ENCODE results near the gene ERCC6L2. TPM values are rescaled to one million over a fixed set of nuclear protein-coding genes. Genes with fewer than 3 reads are reported as not detected.
A peak's percentile ranks its signal among the peaks of the same experiment; 100 is the strongest.

ERCC6L2 gene
- total RNA-seq, 1 donor from 2014 or later: 77.6 TPM

- peaks cover 16% of the 10 kb centered on the region for H3K36me3 Mint-ChIP-seq
- H3K27me3 ChIP-seq: no peaks in the 10 kb centered on the region
- peak overlapping the region; percentile 52 for H3K4me3 Mint-ChIP-seq
Measured at GRCh38 chr9:95877984-95878383, 2.5 kb downstream of the ERCC6L2 start.

GRCh38 chr9:95879591-95879990 is 4.1 kb downstream of the ERCC6L2 start:
- Mint-ChIP-seq H3K4me3 (no peak overlapping the region), H3K4me1 (peaks cover 4% of the 10 kb centered on the region), H3K27ac (no peak overlapping the region), H3K27me3 (ENCODE audit: insufficient read depth, low read depth) (peaks cover 2% of the 10 kb centered on the region), H3K36me3 (peaks cover 21% of the 10 kb centered on the region), H3K9me3 (no peaks in the 10 kb centered on the region)
- no peaks in the 10 kb centered on the region for H3K27me3 ChIP-seq
- H3F3A ChIP-seq (ENCODE audit: low read depth): peaks cover 3% of the 10 kb centered on the region
- H3K9ac ChIP-seq: no peak overlapping the region
- H3K9me3 ChIP-seq (ENCODE audit: low read depth): no peaks in the 10 kb centered on the region
- TF ChIP-seq EZH2phosphoT487 (IDR thresholded peaks at IDR 0.05) (no peak), CTCF (IDR thresholded peaks at IDR 0.05) (no peak), EZH2 (IDR thresholded peaks at IDR 0.05) (no peak)
- peaks cover 8% of the 10 kb centered on the region for H4K20me1 ChIP-seq (ENCODE audit: low read depth)
- H2AFZ ChIP-seq (replicated peaks): no peak overlapping the region
- no peak overlapping the region for H3K27ac ChIP-seq
- H3K4me3 ChIP-seq: no peak overlapping the region
- H3K4me2 ChIP-seq: no peak overlapping the region
- peaks cover under 1% of the 10 kb centered on the region for H3K4me1 ChIP-seq
- peaks cover 3% of the 10 kb centered on the region for H3K36me3 ChIP-seq
- H3K79me2 ChIP-seq (ENCODE audit: low read depth): peaks cover 61% of the 10 kb centered on the region
- no peak for DNase-seq (ENCODE audit: low spot score)

More at GRCh38 chr9:95877984-95878383, 2.5 kb downstream of the ERCC6L2 start:
- Histone ChIP-seq H3K4me2 (no peak overlapping the region), H3K4me1 (peaks cover 10% of the 10 kb centered on the region), H3K27ac (no peak overlapping the region), H3K9ac (no peak overlapping the region), H4K20me1 (ENCODE audit: low read depth) (peaks cover 8% of the 10 kb centered on the region), H3K79me2 (ENCODE audit: low read depth) (peaks cover 60% of the 10 kb centered on the region), H3K4me3 (no peak overlapping the region), H3K36me3 (no peaks in the 10 kb centered on the region), H3F3A (ENCODE audit: low read depth) (peaks cover 3% of the 10 kb centered on the region), H2AFZ (replicated peaks) (no peak overlapping the region), H3K9me3 (ENCODE audit: low read depth) (no peaks in the 10 kb centered on the region)
- TF ChIP-seq EZH2phosphoT487 (IDR thresholded peaks at IDR 0.05): no peak
- no peak for DNase-seq (ENCODE audit: low spot score)
- Mint-ChIP-seq H3K27ac (no peak overlapping the region), H3K9me3 (no peaks in the 10 kb centered on the region), H3K27me3 (ENCODE audit: insufficient read depth, low read depth) (peaks cover 2% of the 10 kb centered on the region), H3K4me1 (peaks cover 14% of the 10 kb centered on the region)

GRCh38 chr9:95880021-95880690 is 4.7 kb downstream of the ERCC6L2 start:
- Mint-ChIP-seq H3K27me3 (ENCODE audit: insufficient read depth, low read depth) (peaks cover 2% of the 10 kb centered on the region), H3K9me3 (no peaks in the 10 kb centered on the region), H3K36me3 (peaks cover 25% of the 10 kb centered on the region), H3K27ac (no peak overlapping the region), H3K4me3 (no peak overlapping the region), H3K4me1 (peaks cover 4% of the 10 kb centered on the region)
- Histone ChIP-seq H3K27ac (no peak overlapping the region), H3K4me2 (no peak overlapping the region), H3K4me3 (no peak overlapping the region), H3K9ac (no peak overlapping the region), H3K79me2 (ENCODE audit: low read depth) (peaks cover 61% of the 10 kb centered on the region), H4K20me1 (ENCODE audit: low read depth) (peaks cover 8% of the 10 kb centered on the region), H2AFZ (replicated peaks) (no peak overlapping the region), H3K4me1 (no peaks in the 10 kb centered on the region), H3F3A (ENCODE audit: low read depth) (peaks cover 3% of the 10 kb centered on the region), H3K36me3 (peaks cover 4% of the 10 kb centered on the region), H3K9me3 (ENCODE audit: low read depth) (no peaks in the 10 kb centered on the region), H3K27me3 (no peaks in the 10 kb centered on the region)
- TF ChIP-seq EZH2phosphoT487 (IDR thresholded peaks at IDR 0.05) (no peak), CTCF (IDR thresholded peaks at IDR 0.05) (no peak), EZH2 (IDR thresholded peaks at IDR 0.05) (no peak)
- DNase-seq (ENCODE audit: low spot score): no peak

- Histone ChIP-seq H3K27ac (no peak overlapping the region), H3K4me2 (no peak overlapping the region), H3K79me2 (ENCODE audit: low read depth) (peaks cover 85% of the 10 kb centered on the region), H3K4me1 (no peaks in the 10 kb centered on the region), H4K20me1 (ENCODE audit: low read depth) (peaks cover 8% of the 10 kb centered on the region), H3K9me3 (ENCODE audit: low read depth) (no peaks in the 10 kb centered on the region), H2AFZ (replicated peaks) (no peak overlapping the region), H3F3A (ENCODE audit: low read depth) (no peaks in the 10 kb centered on the region), H3K27me3 (no peaks in the 10 kb centered on the region), H3K9ac (no peak overlapping the region), H3K4me3 (no peak overlapping the region), H3K36me3 (peaks cover 4% of the 10 kb centered on the region)
- Mint-ChIP-seq H3K4me1 (no peaks in the 10 kb centered on the region), H3K27ac (no peak overlapping the region), H3K36me3 (peaks cover 35% of the 10 kb centered on the region), H3K9me3 (peaks cover 6% of the 10 kb centered on the region), H3K4me3 (no peak overlapping the region), H3K27me3 (ENCODE audit: insufficient read depth, low read depth) (no peaks in the 10 kb centered on the region)
- no peak for DNase-seq (ENCODE audit: low spot score)
- TF ChIP-seq EZH2 (IDR thresholded peaks at IDR 0.05) (no peak), CTCF (IDR thresholded peaks at IDR 0.05) (no peak), EZH2phosphoT487 (IDR thresholded peaks at IDR 0.05) (no peak)
Measured at GRCh38 chr9:95887926-95888497, 12.5 kb downstream of the ERCC6L2 start.

Data from neural progenitor cell (in vitro differentiated cells).